GM19455 (cell line): Measurements from ENCODE around the gene CERS1.
A peak's percentile ranks its signal among the peaks of the same experiment; 100 is the strongest.

Source experiments
- ATAC-seq: cut with Tn5 transposase; IDR thresholded peaks from one replicate; pipeline ENCODE4 v1.9.1; 2021; ENCODE audit not compliant: unreplicated experiment

The CERS1 gene

DNA sequence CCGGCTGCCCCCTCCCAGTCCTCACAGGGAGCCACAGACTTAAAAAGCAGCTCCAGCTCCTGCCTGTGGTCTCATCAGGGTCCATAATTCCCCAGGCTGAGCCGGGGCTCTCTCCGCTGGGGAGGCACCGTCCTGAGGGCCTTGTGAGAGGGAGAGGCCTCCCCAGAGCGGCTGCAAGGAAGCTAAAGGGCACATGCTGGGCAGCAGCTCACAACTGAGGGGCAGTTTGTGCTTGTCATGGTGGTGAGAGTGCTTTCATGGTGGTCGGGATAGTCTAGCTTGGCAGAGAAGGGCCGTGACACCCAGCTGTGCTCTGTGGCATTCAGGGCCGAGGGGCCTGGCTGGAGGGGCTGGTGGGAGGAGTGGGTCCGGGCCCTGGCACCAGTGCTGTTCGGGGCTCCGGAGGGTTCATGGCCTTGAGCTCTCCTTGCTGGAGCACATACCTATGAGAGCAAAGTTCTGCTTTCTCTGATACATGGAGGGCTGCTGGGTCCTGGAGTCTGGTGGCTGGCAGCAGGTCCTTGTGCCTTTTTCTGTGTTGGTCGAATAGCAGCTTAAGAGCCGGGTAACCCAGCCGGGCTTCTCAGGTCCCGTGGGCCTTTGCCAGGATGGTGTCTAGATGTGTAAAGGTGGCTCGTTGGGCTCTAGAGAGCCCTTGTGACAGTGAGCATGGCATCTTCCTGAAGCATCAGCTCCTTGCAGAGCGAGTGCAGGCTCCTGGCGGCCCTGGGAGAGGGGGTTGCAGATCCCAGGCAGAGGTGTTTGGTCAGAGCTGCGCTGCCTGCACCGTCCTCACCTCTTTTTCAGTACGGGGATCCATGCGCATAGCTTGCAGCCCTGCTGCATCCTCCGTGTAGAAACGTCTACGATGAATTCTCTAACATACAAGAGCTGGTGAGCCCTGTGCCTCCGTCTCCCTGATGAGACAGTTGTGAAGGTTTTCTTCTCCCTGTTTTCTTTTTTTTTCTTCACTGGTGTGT, 55.4 kb downstream of the CERS1 start:
- ATAC-seq = no peak

DNA sequence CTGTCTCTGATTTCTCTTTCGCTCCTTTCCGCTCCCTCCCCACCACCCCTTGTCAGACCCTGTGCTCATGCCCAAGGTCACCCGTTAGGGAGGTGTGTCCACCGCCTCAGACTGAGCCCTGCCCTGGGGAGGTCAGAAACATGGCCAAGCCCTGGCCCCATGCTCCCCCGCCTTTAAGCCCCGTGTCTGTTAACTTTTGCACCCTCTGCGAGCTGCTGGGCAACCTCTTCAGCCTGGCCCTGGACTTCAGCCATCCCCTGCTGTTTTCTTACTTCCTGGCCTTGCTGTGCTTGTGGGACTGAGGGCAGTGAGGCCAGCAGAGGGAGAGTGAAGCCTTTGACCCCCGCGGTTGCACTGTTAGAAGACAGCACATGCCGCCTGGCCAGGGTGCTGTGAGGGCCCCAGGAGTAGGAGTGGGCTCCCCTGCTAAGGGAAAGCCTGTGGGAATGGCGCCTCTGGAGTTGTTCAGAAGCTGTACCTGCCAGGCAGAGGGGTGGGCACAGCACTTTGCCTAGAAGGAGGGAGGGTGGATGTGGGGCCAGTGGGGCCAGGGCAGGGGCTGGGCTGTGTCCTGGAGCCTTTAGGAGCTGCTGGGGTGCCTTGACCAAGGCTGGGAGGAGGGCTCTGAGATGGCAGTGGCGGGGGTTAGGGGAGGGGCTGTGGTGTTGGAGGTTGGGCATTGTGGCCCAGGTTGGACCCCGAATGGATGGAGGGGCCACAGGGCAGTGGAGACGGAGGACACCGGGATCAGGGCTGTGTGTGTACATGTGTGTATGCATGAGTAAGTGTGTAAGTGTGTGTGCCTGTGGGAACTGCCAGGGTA, 56.3 kb downstream of the CERS1 start:
- no peak for ATAC-seq

GRCh38 chr19:18834644-18834984, 61.3 kb downstream of the CERS1 start:
- ATAC-seq = no peak

DNA sequence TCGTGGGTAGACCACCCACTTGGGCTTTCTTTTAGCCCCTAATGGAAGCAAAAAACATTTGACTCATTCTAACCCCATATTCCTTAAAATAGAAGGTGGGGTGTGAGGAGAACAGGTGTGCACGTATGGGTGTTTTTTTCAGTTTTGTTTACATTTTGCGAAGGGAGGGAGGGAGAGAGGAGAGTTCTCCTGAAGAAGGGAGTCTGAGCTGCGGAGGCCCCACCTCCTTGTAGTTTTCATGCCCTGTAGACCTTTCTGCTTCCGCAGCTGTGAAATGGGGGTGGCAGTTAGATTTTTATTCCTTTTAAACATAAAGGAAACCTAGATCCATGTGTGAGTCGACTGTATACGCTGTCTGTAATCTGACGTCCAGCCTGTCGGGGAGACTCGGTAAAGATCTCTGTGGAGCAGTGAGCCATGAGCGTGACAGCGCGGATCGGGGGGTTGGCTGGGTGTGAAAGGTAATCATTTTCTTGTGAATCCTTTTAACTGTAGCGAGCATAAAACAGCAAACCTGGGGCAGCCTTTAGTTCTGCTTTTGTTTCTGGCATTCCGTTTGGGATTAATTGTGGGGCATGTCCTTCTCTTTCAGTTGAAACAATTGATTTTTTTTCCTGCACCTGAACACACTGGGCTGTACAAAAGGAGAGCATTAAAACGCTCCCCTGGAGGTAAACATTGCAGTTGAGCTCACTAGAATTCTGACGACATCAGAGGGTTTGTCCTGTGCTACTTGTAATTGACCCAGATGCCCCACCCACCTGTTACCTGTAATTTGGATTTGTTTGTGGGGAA, 61.9 kb downstream of the CERS1 start:
- no peak for ATAC-seq

- ATAC-seq = no peak
Observed at GRCh38 chr19:18833141-18833476, 62.8 kb downstream of the CERS1 start.

GRCh38 chr19:18832306-18833140, 63.4 kb downstream of the CERS1 start:
- ATAC-seq = peak; percentile 38

- peak; percentile 62 for ATAC-seq
Observed at GRCh38 chr19:18831524-18832305, 64.2 kb downstream of the CERS1 start, which contains the start of gene UPF1. TSS of gene UPF1 (plus strand) at chr19:18831959. CDS start at chr19:18832210, 251 bp downstream.

GRCh38 chr19:18830488-18830887, 65.5 kb downstream of the CERS1 start:
- ATAC-seq = no peak

DNA sequence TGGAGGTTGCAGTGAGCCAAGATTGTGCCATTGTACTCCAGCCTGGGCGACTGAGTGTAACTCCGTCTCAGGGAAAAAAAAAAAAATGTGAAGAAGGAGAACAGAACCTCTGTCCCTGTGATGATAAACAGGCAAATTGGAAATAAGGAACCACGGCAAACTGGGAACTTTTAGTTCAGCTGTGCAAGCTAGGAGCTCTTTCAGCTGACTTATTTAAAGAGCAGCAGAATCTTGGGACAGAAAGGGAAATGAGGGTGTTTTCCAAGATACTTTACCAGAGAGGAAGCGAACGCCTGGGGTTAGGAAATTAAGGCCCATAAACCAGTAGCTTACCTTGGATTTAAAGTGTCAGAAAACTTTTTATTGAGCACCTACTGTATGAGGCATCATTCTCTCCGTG, 67.2 kb downstream of the CERS1 start:
- ATAC-seq = no peak
